Left renal cortex interstitium (tissue), 4 donors: ENCODE data around the gene DNAH1. TPM values are rescaled to one million over a fixed set of nuclear protein-coding genes. Genes with fewer than 3 reads are reported as not detected.

ENCODE experiments used
- DNase-seq, 4 donors: peaks; one replicate each; pipeline ENCODE4 v3.0.0-alpha.2; 2013; ENCODE audit warnings: low read depth in 4 of 4, low spot score in 2 of 4, missing footprints in 1 of 4
- polyA plus RNA-seq, 4 donors: library from polyadenylated mRNA; unstranded; fragments of 120-200 nt; gene quantifications; one replicate each; pipeline ENCODE4 v1.2.1, GENCODE V29; 2013; ENCODE audit not compliant: insufficient read length in 4 of 4

Gene DNAH1
- polyA plus RNA-seq, 4 donors, result 5.9 to 14.9 (median 10.7) TPM

DNA sequence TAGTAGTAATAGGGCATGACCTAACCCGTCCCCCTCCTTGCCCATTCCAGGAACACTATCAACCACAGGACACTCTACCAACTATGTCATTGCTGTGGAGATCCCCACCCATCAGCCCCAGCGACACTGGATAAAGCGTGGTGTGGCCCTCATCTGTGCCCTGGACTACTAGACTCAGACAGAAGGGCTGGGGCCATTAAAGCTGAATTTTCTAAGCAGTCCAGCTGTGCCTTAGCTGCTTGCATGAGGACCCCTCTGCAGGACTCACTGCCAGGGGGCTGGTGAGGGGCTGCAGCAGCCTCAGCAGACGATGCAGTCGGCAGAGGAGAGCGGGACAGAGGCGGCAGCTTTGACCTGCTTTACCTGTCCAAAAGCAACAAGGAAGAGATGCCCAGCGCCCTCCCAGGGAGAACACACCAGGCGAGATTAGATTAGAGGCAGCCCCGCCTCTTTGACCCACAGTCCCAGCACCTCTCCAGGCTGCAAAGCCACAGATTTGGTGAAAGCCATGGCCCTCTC lies 84.2 kb downstream of the DNAH1 start:
- no peak for DNase-seq

DNA sequence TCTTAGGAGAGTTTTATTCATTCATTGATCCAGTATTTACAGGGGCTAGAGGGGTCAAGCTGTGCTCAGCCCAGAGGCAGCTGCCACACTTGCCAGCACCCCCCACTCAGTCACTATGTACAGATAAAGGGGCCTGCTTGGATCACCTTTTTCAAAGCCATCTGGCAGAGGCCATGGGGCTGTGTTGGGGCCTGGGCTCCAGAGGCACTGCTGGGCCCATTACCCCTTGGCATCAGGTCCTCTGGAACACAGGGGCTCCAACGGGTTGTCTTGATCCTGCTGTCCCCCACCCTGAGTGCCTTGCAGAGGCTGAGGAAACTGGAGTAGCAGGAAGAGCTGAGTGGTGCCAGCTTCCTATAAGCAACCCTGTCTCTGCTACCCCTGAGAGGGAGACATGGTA lies 84.9 kb downstream of the DNAH1 start:
- DNase-seq, result no peak

DNA sequence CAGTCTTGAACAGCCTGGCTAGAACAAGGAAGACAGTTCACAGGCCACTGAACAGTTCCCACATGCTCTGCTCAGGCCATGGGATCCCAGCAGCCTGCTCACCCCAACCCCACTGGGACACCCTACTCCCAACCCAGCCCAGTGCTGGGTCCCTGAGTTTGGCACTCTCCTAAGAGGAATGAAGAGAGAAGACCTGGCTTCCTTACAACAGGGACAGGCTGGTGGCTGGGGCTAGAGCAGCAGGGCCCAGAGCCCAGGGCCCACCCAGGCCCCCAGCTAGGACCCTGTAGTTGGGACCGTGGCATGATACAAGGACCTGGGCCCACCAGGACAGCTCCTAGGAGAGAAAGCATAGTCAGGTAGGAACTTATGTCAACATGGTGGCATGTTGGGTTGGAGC lies 85.4 kb downstream of the DNAH1 start:
- DNase-seq, result no peak

DNA sequence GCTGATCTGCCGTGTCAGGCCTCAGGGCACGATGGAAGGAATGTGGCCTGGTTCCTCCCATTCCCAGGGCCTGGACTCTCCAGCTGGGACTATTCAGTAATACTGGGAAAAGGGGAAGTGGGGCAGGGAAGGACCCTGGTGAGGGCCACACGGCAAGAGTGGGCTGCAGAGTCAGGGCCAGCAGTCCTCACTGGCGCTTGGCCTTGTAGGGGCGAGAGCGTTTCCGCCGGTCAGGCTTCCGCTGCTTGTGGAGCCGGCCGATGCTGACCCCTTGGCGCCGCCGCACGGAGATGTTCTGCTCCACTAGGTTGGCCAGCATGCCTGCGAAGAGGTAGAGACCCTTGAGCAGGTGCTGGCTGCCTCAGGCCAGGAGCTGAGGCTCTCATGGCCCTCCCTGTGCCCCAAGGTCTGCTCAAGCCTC lies 86.0 kb downstream of the DNAH1 start:
- DNase-seq, result no peak

DNA sequence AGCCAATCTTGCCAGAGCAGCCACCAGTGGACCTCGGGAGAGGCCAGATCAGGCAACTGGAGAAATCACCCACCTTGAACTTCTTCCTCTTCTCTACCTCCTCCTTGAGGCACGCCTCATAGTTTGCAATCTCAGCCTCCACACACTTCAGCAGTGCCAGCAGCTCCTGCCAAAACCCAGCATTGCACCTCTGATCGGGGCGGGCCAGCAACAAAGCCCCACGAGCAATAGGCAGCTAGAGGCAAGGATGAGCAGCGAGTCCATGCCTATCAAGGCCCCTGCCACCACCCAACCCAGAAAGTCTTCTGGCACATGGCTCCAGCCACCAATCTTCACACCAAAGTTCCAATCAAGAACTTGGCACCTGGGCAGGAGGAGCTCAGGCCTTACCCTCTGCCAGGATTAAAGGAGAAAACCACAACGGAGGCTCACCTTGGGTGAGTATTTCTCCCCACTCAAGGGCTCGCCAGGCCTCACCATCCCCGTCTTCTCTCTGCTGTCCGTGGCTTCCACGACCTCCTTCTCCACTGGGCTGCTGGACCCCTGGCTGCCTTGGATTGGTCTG lies 86.7 kb downstream of the DNAH1 start:
- DNase-seq, result no peak

DNA sequence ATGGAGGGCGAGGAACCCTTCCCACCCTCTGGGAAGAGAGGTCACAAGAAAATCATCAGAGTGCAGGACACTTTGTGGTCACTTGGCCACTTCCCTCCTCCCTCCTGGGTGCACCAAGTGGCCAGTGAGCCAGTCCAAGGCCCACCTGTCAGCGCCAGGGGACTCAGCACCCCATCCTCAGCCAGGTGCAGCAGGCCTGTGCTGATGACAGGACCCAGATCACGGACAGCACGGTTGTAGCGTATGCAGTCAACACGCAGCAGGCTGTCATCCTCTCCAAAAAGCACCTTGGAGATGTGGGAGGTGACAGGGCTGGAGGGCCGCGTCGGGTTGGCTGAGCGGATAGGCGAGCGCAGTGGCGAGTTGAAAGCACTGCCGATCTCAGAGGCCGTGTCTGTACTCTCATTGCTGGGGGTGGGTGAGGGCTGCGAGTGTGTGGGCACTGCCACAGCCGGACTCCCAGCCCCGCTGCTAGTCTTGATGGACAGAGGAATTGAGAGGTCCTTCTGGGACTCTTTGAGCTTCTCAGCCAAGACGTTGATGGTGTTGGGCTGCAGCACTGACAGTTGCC lies 87.2 kb downstream of the DNAH1 start:
- DNase-seq, result no peak

DNA sequence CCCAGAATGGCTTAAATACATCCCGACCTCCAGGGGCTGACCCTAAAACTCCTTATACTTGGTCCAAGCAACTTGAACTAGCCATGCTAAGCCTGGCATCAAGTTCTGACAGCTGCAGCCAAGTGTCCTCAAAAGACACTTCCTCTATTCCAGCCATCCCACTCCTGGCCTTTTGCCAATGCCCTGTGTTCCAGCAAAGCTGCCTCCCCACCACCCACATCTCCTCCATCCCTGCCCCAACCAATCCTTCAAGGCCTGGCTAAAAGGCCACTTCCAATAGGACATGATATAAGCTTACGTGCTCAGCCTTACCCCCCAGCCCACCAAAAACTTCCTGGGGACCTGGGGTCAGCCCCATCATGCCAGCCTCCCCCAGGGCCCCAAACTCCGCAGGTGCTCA lies 87.8 kb downstream of the DNAH1 start:
- no peak for DNase-seq

DNA sequence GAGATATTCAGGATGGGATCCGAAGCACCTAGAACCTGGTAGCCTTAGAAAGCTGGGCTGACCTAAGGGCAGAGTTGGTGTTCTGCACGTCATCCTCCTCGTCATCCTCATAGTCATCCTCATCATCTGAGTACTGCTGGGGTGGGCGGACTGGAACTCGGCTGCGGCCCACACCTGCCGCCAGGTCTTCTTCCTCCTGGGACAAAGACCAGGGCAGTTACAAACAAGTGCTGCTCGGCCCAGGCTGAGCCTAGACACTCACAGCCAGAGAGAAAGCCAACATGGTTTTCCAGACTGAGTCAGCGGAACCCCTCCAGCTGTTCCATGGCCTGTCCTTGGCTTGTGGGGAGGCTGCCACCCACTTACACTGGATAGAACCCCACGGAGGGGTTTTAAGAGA lies 88.3 kb downstream of the DNAH1 start:
- DNase-seq, result no peak

DNA sequence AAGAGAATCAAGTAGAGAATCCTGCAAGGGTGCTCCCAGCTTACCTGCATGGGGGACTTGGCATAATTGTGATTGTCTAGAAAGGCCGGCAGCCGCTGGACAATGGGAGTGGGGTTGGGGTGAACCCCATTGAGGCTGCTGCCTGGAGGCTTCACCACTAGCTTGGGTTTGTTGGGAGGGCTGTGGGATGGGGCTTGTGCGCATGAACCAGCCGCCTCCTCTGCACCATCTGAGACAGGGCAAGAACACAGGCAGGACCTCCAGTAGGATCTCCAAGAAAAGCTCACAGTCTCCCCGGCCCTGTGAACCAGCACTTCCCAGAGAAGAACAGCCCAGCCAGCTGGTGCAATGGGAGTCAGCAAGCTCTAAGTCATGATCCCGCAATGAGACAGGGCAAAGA lies 88.9 kb downstream of the DNAH1 start:
- DNase-seq, result no peak

DNA sequence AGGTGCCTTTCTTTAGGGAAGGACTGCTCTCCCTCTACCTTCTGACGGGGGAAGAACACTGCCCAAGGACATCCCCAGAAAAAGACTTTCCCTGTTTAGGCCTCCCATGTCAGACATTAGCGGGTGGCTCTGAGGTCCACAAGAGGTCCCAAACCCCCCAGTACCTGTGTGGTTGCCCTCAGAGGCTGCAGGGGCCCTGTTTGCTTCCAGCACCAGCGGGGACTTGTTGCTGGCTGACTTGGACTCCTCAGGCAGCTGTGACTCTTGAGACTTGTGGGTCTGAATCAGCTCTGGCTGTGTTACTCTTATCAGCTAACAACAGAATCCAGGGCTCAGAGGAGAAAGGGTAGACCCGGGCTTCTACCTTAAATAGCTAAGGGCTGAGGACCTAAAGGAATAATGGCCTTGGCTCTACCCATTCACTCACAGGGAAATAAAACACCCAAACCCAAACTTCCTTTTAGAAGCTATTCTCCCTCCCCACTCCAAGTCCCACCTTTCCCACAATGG lies 89.5 kb downstream of the DNAH1 start:
- no peak for DNase-seq

DNA sequence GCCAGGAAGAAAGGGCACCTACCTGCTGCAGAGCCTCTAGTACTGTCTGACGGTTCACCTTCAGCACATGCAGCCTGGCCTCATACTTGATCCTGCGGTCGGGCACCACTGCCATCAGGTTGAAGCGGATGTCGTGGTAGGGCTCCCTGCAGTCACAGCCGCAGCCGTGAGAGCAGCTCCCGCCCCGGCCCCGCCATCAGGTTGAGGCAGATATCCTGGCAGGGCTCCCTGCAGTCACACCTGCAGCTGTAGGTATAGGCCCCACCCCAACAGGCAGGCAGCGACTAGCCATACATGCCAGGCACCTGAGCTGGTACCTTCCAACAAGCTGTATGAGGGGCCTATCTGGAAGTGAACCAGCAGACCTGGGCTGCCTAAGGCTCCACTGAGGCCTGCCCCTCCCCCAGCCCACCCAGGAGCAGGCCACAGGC lies 90.1 kb downstream of the DNAH1 start:
- no peak for DNase-seq

DNA sequence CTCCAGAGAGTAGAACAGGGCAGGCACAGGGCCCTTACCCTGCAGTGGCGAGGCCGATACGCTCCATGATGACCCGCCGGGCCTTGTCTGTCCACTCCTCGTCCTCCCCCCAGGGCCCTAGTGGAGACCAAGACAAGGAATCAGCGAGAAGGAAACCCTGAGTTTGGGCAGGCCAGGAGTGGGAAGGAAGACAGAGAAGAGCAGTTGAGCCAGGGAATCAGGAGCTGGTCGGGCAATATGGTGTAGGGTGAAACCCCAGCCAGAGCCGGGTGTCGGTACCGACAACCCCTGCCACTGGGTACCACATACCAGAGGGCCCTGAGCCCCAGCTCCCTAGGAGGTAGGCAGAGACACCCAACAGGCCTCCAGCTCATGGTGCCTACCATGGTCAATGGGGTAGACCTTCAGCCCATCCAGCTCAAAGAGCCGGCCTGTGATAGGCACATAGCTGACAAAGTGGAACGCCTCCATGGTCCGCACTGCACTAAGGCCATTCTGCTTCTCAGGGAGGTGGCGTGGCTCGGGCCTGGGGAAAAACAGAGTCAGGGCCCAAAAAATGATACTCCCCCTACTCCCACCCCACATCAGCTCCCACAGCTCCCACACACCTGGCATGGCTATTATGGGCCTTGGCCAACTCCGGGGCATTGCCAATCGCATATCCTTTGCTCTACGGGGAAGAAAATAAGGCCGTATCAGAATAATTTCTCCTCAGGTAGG lies 90.8 kb downstream of the DNAH1 start:
- no peak for DNase-seq

DNA sequence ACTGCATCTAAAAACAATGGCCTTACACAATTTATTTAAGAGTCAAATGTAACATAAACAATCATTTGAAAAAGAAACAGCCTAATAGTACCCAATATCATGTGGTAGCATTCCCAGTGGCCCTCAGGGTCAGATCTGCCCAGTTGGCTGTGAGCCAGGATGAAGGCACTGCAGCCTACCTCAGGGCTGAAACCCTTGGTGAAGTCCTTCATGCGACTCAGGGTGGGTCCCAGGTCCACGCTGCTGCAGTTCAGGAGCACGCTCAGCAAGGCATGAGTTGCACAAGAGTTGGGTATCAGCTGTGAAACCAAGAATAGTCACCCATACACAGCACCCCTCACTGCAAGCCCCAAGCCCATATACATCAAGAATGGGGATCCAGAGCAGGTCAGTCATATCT lies 91.7 kb downstream of the DNAH1 start:
- no peak for DNase-seq

DNA sequence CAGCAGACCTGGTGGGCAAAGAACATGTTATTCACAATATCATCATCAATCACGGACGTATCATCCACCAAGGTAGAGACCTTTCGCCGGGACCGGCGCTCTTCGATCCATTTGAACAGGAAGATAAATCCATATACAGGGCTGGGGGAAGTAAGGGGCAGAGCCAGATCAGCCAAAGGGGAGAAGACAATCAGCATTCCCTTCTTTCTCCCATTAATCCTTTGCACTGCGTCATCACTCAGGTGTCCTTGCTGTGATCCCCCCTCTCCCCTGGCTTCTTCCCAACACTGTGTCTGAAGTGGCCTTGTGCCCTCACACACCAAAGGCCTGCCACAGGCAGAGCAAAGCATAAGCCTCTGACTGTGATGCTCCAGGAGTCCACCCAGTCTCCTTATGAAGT lies 92.3 kb downstream of the DNAH1 start:
- DNase-seq, result no peak

DNA sequence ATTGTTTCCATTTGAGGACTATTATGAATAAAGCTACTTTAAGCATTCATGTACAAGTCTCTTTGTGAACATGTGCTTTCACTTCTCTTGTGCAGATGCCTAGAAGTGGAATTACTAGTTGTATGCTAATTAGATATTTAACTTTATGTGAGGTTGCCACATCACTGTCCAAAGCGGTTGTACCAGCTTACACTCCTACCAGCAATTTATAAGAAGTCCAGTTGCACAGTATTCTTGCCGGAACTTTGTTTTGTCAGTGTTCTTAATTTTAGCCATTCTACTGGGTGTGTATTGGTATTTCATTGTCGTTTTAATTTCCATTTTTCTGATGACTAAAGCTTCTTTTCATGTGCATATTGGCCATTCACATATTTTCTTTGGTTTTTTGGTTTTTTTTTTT lies 99.7 kb downstream of the DNAH1 start:
- no peak for DNase-seq

DNA sequence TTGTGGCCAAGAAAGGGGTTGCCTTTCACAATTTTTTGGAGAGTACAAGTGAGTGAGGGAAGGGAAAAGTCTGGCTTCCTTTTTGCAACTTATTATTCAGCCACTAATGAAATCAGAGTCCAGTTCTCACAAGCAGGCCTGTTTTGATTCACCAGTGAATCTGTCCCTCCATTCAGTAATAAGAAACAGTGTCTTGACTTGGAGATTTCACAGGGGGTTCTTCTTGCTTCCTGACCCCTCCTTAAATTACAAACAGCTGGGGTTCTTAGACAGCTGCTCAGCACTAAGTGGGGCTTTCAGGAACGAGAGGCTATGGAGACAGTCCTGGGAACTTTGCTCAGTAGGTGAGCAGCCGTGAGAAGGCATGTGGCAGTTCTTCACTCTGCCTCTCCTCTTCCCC lies 104.3 kb downstream of the DNAH1 start:
- DNase-seq, result no peak

DNA sequence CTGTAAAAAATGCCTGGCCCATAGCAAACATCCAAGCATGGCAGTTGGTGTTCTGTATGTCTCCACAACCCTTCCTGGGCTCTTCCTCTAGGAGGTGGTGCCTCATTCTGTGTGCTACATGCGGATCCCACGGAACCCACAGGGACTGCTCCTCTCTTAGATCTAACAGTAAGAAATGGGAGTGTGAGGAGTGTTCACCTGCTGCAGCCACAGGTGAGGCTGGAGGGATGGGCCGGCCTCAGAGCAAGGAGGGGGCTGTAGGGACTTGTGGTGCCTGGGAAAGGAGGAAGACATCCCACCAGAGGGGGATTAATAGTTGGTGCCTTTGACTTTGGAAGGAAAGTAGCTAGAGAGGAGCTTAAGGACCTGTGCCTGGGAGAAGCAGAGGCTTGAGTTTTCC lies 106.5 kb downstream of the DNAH1 start:
- DNase-seq, result no peak

DNA sequence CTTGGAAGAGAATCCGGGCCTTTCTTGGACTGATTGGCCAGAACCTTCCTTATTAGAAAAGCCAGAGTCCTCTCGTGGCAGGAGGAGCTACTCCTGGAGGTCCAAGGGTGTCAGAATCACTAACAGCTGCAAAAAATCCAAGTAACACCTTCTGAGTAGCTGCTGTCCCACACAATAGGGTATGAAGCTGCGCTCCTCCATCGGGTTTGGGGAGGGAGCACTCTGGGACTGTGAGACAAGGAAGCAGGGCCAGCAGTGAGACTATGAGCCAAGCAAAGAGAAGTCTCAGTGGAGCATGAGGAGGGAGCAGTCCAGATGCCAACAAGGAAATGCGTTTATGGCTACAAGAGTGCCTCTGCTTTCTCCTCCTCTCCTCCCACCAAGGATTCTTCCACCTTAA lies 107.1 kb downstream of the DNAH1 start:
- no peak for DNase-seq

DNA sequence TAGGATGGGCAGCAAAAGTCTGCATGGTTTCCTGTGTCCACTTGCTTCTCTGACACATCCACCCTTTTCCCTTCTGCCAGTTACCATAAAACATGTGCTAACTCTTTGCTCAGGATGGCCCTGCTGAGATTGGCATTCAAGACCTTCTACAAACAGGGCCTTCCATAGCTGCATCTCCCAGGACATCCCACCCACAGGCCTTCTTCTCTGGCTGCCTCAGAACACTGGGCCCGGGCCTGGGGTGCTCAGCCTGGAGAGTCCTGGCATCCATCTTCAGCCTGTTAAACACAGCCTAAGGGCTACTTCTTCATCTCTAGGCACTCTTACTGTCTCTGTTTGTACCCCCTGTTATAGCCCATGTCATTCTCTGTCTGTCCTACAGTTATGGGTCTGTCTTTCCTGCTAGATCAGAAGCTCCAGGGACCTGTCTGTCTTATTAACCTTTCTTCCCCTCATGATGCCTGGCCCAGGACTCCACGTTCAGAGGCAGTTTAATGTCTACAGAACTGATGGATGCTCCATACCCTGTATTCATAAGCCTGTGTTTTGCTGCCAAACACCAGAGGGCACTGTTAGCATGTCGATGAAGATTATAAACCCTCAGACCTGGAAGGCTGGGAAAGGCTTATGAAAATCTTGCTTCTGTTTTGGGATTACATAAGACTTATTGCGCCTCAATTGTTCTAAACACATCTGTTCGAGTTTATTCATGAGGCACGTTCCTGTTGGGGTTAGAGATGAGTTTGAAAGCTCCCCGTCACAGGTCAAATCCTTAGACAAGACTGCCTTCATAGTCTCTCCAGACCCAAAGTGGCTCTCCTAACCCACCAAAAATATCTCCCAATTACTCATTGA lies 112.3 kb downstream of the DNAH1 start:
- peak in 1 of 4 donors; percentile 63 for DNase-seq

DNA sequence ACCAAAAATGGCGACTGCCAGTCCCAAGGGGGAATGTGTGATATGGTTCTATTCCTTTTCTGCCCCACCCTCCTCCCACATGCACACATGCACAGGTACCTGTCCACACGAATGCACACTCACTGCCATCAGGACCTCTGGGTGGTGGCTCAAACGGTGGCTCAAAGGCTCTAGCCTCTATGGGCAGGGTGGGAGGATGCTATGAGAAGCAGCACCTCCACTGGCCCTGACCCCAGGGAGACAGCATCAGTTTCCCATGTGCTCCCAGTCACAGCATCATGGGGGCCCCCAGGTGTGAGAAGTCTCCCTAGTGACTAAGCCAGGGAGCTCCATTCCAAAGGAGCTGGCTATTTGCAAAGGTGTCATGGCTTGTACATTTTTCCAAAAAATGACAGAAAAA lies 112.9 kb downstream of the DNAH1 start:
- no peak for DNase-seq
